Right hindlimb (tissue), 1 donor: ENCODE results near the gene TMEM108.
A peak's percentile ranks its signal among the peaks of the same experiment; 100 is the strongest.

Experiments
- DNase-seq: peaks from one replicate; pipeline ENCODE4 v3.0.0-alpha.2; 2018

The TMEM108 gene

GRCh38 chr3:133246119-133246518 lies 207.9 kb downstream of the TMEM108 start:
- no peak for DNase-seq

- DNase-seq: no peak
These were observed 208.6 kb downstream of the TMEM108 start for GRCh38 chr3:133246773-133247172.

GRCh38 chr3:133248389-133248788 lies 210.2 kb downstream of the TMEM108 start:
- DNase-seq: no peak

- no peak for DNase-seq
These were observed 211.3 kb downstream of the TMEM108 start for GRCh38 chr3:133249490-133249889.

GRCh38 chr3:133254151-133254550 lies 216.0 kb downstream of the TMEM108 start:
- no peak for DNase-seq

GRCh38 chr3:133254716-133255115 lies 216.5 kb downstream of the TMEM108 start:
- DNase-seq: no peak

- no peak for DNase-seq
These were observed 218.7 kb downstream of the TMEM108 start for GRCh38 chr3:133256787-133257483.

GRCh38 chr3:133258358-133258757 lies 220.2 kb downstream of the TMEM108 start:
- no peak for DNase-seq

GRCh38 chr3:133259767-133260166 lies 221.6 kb downstream of the TMEM108 start:
- no peak for DNase-seq

- no peak for DNase-seq
These were observed 224.1 kb downstream of the TMEM108 start for GRCh38 chr3:133262333-133262732.

- DNase-seq: no peak
These were observed 226.7 kb downstream of the TMEM108 start for GRCh38 chr3:133264920-133265319.

- DNase-seq: peak; percentile 25
These were observed 230.5 kb downstream of the TMEM108 start for GRCh38 chr3:133268726-133269134.

- DNase-seq: no peak
These were observed 231.2 kb downstream of the TMEM108 start for GRCh38 chr3:133269393-133269792.

GRCh38 chr3:133270631-133271030 lies 232.4 kb downstream of the TMEM108 start:
- no peak for DNase-seq

- DNase-seq: no peak
These were observed 232.9 kb downstream of the TMEM108 start for GRCh38 chr3:133271042-133271441.

GRCh38 chr3:133271539-133271938 lies 233.3 kb downstream of the TMEM108 start:
- no peak for DNase-seq

- DNase-seq: no peak
These were observed 235.2 kb downstream of the TMEM108 start for GRCh38 chr3:133273346-133273745.

GRCh38 chr3:133274477-133274876 lies 236.3 kb downstream of the TMEM108 start:
- no peak for DNase-seq

GRCh38 chr3:133276594-133276993 lies 238.4 kb downstream of the TMEM108 start:
- no peak for DNase-seq

GRCh38 chr3:133277813-133278212 lies 239.6 kb downstream of the TMEM108 start:
- DNase-seq: no peak

GRCh38 chr3:133278260-133279043 lies 240.3 kb downstream of the TMEM108 start:
- no peak for DNase-seq

GRCh38 chr3:133280586-133280985 lies 242.4 kb downstream of the TMEM108 start:
- DNase-seq: no peak

- DNase-seq: no peak
These were observed 244.0 kb downstream of the TMEM108 start for GRCh38 chr3:133282236-133282635.
